Inflammatory macrophage (primary cell): Measurements from ENCODE around the gene F2RL2.

ENCODE experiments used
- DNase-seq, 2 donors: peaks; one replicate each; pipeline ENCODE4 v3.0.0-alpha.2; 2020 to 2022

Gene F2RL2

GRCh38 chr5:76620166-76620565 is 3.0 kb downstream of the F2RL2 start:
- no peak for DNase-seq

- no peak for DNase-seq
Observed at GRCh38 chr5:76617675-76618074, 5.5 kb downstream of the F2RL2 start.

- DNase-seq: no peak
Observed at GRCh38 chr5:76617229-76617628, 6.0 kb downstream of the F2RL2 start.

- no peak for DNase-seq
Observed at GRCh38 chr5:76616206-76616605, 7.0 kb downstream of the F2RL2 start.

GRCh38 chr5:76615759-76616158 is 7.4 kb downstream of the F2RL2 start:
- DNase-seq: no peak

GRCh38 chr5:76612942-76613341 is 10.3 kb downstream of the F2RL2 start:
- DNase-seq: no peak

GRCh38 chr5:76610196-76610595 is 13.0 kb downstream of the F2RL2 start:
- DNase-seq: no peak

- DNase-seq: peak; percentile 81 to 87
Observed at GRCh38 chr5:76608833-76609232, 14.4 kb downstream of the F2RL2 start.

GRCh38 chr5:76607353-76607871 is 15.8 kb downstream of the F2RL2 start:
- DNase-seq: no peak

GRCh38 chr5:76606701-76607100 is 16.5 kb downstream of the F2RL2 start:
- DNase-seq: no peak

GRCh38 chr5:76604838-76605237 is 18.4 kb downstream of the F2RL2 start:
- DNase-seq: no peak

GRCh38 chr5:76603991-76604390 is 19.2 kb downstream of the F2RL2 start:
- DNase-seq: peak; percentile 54 to 65

- no peak for DNase-seq
Observed at GRCh38 chr5:76602094-76602726, 21.0 kb downstream of the F2RL2 start.

GRCh38 chr5:76601470-76601869 is 21.7 kb downstream of the F2RL2 start:
- DNase-seq: peak; percentile 59 to 71

- DNase-seq: no peak
Observed at GRCh38 chr5:76600716-76601115, 22.5 kb downstream of the F2RL2 start.

GRCh38 chr5:76598531-76598930 is 24.7 kb downstream of the F2RL2 start:
- DNase-seq: no peak

- no peak for DNase-seq
Observed at GRCh38 chr5:76595755-76596481, 27.3 kb downstream of the F2RL2 start.

- DNase-seq: no peak
Observed at GRCh38 chr5:76594107-76594506, 29.1 kb downstream of the F2RL2 start.

- no peak for DNase-seq
Observed at GRCh38 chr5:76592692-76593091, 30.5 kb downstream of the F2RL2 start.

- DNase-seq: no peak
Observed at GRCh38 chr5:76591366-76591765, 31.8 kb downstream of the F2RL2 start.

- DNase-seq: peak in 1 of 2 donors; percentile 34
Observed at GRCh38 chr5:76590027-76590426, 33.2 kb downstream of the F2RL2 start.

GRCh38 chr5:76586531-76586930 is 36.7 kb downstream of the F2RL2 start:
- DNase-seq: no peak

- DNase-seq: no peak
Observed at GRCh38 chr5:76585783-76586217, 37.4 kb downstream of the F2RL2 start.
